Measurements from ENCODE around the gene ODC1.

- no peak for TF ChIP-seq CTCF (conservative IDR thresholded peaks at IDR 0.05 in 1 of 2, IDR thresholded peaks at IDR 0.05 in 1 of 2; ENCODE audit: low read depth in 1 of 2, low read length in 2 of 2)
- no peak for TF ChIP-seq EZH2 (IDR thresholded peaks at IDR 0.05; ENCODE audit: low read length, missing control alignments)
Observed at GRCh38 chr2:10439185-10439879, 8.8 kb downstream of the ODC1 start.

Measured in fibroblast of lung (primary cell).